Stimulated activated CD4-positive, alpha-beta T cell treated with anti-CD3 and anti-CD28 coated beads, TNF-alpha, amount 100 ng/mL, for 4 hours (primary cell): Measurements from ENCODE around the gene PDE6A.
"Not testable (repeated sequence)": the region's sequence is repeated elsewhere in the genome, so short reads cannot be mapped to it uniquely, and the experiment has no call there.

ENCODE experiments used
- DNase-seq, 3 experiments: peaks; one replicate each; pipeline ENCODE4 v3.0.0-alpha.2; 2020; ENCODE audit warnings: low read depth in 3 of 3

PDE6A gene

DNA sequence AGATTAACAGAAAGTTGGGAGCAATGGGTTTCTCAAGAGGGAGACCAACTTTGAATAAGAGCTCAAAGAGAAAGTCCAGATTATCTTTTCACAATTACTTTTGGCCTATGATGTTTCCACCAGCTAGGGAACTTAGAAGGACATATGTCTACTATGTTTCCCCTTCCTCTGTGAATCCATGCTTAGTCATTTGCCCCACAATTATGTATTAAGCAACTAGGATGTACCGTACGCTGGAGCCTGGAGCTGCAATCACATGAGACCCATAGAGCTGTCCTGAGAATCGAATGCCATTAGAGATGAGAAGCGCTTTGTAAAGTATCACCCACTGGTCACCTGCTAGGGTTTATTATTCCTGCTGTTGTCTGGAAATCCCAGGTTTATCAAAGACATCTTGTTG lies 78.8 kb downstream of the PDE6A start:
- DNase-seq, result no peak

GRCh38 chr5:149863830-149864229 lies 80.8 kb downstream of the PDE6A start:
- no peak for DNase-seq

GRCh38 chr5:149863176-149863575 lies 81.4 kb downstream of the PDE6A start:
- no peak for DNase-seq

DNA sequence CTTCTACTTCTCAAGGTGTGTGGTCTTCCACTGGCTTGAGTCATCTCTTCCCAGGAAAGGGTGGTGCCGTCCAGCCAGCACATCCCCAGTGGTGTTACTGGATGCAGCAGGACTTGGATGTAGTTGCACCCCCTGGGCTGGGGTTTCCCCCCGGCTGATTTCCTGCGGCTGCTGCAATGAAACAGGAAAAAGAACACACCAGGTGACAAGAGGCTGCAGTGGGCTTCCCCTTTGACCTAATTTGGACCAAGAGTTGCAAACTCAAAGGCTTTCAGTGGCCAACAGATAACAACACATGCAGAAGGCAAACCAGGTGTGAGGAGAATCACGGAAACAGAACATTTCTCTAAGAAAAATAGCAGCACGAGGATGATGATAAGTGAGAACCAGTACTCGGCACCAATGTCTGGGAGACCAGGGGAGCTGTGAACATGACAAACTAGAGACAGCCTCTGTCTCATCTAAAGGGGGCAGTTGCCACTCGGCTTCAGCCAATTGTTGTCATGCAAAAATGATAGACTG lies 83.7 kb downstream of the PDE6A start:
- DNase-seq, result no peak

GRCh38 chr5:149859746-149860145 lies 84.8 kb downstream of the PDE6A start:
- no peak for DNase-seq

- not testable (repeated sequence) for DNase-seq
These were observed 86.1 kb downstream of the PDE6A start for GRCh38 chr5:149858481-149858880.

DNA sequence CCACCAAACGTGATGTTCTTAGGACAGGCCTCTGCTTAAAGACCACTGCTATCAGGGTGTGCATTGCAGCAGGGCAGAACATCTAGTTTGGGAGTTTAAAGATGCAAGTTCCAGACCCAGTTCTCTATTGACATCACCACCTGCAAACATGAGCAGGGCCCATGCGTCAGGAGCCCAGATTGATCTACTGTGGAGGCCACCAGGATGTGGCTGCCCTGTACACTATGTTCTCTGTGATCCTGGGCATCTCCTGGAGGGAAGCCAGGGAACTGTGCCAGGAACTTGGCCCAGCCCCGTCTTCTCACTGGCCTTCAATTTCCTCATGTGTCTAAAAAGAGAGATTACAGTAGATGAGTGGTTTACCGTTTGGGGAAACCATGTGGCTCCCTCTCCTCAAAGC lies 87.1 kb downstream of the PDE6A start:
- DNase-seq, result no peak

DNA sequence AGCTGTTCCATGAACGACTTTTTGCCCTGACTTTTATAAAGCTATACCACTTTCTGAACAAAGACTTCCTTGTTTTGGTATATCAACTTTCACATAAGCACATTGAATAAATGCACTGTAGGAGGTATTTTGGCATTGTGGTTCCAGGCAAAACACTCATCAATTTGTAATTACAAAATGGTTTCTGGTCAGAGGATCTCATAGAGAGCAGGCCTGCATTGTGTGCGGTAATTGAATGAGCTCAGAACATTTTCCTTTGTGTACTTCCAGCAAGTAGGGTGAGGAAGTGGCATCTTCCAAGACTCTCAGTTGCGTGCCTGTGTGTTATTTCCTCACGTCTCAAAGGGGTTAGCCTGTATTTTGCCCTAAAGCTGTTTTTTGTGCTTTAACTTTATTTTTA lies 89.2 kb downstream of the PDE6A start:
- no peak for DNase-seq

DNA sequence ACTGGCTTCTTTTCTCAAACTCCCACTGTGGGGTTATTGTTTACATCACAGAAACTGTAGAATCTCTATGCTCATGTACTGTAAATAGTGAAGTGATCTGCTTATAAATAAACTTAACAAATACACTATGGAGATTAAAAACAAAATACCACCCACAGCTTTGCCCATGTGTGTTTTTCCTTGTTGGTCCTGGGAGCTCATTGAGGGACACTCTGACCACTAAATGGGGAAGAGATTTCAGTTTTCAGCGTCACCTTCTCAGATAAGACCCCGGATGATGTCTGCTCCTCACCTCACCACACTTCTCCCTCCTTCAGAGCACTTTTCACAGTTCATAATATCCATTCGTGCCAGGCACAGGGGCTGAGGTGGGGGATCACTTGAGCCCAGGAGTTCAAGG lies 89.7 kb downstream of the PDE6A start:
- DNase-seq, result no peak

DNA sequence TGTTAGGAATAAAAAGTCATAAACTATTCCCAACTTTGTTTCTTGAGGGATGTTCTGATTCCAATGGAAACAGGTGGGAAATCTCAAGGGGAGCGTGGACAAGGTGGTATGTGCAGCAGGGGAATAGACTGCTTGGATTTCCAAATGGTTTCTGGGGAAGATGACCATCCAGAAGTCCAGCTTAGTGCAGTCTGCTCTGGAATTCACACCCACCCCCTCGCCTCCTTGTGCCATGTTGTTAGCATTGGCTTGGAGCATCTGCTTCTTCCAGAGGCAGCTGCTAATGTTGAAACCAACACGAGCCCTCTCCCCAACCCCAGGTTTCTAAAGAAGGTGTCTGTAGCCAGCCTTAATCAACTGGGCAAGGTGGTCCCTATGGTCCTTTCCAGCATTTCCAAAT lies 90.9 kb downstream of the PDE6A start:
- DNase-seq, result no peak

- no peak for DNase-seq
These were observed 91.3 kb downstream of the PDE6A start for GRCh38 chr5:149853331-149853648.

DNA sequence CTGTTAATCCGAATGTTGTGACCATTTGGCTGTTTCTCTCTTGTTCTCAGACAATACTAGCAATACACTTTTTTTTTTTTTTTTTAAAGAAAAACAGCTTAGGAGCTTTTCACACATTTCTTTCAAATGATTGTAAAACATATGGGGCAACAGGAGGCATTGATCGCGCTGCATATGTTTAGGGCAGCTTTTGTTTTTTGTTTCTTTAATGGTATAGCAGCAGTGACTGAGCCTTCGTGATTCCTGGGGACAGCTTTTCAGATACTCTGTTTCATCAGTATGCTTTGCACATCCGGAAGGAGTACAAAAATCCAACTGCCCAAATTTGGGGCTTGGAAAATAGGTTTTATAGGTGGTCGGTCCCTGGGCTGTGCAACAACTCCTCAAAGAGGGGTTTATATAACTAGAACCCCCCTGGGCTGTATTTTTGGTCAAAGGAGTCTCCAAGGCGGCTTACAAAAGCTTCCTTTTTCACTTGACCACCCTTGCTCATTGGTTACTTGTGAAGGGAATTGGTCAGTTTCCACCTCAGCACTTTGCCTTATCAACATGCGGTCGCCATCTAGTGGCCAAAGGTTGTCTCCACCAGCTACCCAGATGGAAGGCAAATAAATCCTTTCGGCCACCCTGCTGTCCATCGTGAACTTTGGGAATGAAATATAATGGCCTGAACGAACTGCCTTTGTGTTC lies 91.8 kb downstream of the PDE6A start:
- peak in 1 of 3 experiments; percentile 6 for DNase-seq

DNA sequence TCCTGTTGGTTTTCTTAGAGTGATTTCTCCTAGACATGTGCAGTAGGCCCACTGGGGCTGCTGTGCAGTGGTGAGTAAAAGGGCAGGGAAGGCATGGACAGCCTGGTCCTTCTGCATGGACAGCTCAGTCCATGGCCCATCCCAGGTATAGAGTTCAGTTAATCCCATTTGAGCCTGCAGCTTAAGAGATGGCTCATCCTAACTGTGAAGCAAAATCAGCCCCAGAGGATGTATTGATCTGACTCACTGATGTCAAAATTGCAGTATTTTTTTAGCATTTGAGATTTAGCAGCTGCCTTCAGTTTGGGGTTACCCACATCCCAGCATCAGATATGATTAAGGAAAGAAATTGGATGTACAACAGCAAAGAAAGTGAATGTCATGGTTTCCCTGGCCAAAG lies 93.4 kb downstream of the PDE6A start:
- no peak for DNase-seq

DNA sequence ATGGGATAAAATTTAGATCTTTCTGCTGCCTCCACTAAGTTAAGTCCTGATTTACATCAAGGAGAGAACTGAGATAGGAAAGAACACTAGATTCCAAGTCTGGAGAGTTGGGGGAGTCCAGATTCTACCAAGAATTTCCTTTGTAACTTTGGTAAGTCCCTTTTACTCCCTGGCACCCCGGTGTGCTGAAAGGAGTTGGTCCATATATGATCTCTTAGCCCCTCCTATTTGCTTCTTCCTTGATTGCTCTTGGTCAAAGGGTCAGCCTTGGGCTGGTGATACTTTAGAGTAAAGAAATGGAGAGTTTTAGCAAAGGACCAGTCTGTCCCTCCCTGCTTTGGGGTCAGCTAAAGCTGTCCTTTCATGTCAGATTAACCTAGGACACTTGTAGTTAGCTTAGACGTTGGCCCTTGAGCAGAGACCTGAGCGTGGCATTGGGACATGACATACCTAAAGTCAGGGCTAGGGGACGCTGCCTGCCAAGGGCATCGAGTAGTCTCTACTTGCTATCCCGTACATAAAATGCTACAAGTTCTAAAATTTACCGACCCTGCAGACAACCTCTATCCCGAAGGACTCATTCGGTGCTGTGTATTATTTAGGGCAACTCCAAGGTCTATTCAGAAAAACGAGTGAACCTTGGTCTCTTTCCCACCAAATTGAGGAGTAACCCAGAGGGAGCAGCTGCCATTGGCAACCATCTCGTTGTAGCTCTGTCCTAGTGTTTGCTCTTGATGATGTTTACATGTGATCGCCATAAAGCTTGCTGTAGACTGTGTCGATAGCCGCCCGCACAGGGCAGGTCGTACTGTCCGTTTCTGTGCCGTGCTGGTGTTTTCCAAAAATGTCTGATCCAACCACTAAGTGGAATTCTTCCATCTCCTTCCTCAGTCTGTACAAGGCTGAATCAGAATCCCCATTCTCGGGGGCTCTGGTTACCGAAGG lies 94.4 kb downstream of the PDE6A start:
- DNase-seq, result no peak

DNA sequence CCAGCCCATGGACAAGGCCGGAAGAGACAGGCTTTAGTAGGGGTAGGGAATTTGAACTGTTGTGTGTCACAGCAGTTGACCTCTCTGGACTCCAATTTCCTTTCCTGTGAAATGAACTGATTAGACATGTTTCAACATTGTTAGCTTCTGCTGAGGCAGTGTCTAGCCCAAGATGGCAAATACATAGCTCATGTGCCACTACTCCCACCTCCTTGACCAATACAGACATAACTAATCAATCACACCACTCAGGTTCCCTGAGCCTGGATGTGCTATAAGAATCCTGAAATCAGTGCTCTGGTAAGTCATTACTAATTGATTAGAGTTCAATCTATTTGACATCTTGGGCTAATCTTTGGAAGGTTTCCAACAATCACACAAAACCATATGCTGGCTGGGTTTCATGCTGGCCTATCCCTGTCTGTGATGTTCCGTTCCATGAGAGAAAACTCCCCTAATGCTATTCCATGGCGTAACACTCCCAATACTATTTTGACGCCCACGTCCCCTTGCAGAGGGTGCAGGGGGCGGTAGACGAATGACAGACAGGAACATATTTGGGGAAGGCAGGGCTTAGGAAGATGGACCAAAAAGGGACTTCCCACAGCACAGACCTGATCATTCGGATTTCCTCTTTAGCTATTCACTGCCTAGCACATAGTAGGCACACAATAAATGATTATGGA lies 95.2 kb downstream of the PDE6A start:
- no peak for DNase-seq

- DNase-seq, result no peak
These were observed 97.0 kb downstream of the PDE6A start for GRCh38 chr5:149847611-149848010.

- DNase-seq, result no peak
These were observed 98.6 kb downstream of the PDE6A start for GRCh38 chr5:149846021-149846420.

GRCh38 chr5:149845601-149846000 lies 99.0 kb downstream of the PDE6A start:
- no peak for DNase-seq

- DNase-seq, result no peak
These were observed 102.5 kb downstream of the PDE6A start for GRCh38 chr5:149841851-149842793.

GRCh38 chr5:149840226-149840825 lies 104.3 kb downstream of the PDE6A start:
- no peak for DNase-seq

GRCh38 chr5:149839761-149840160 lies 104.8 kb downstream of the PDE6A start:
- no peak for DNase-seq
